Measurements from ENCODE around the gene EZH1.
"Not testable (repeated sequence)": the region's sequence is repeated elsewhere in the genome, so short reads cannot be mapped to it uniquely, and the experiment has no call there.

EZH1 gene

DNA sequence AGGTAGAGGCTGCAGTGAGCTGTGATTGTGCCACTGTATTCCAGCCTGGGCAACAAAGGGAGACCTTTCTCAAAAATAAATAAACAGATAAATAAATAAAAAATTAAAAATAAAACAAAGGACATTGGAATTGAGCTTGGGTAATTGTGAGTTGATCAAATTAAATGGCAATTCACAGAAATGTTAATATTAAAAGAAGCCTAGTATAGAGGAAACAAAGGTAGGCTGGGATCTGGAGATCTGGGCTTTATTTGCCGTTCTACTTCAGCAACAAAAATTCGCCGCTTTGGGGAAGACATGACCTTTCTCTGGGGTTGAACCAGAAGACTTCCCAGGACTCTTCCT lies 28.1 kb upstream of the EZH1 start:
- DNase-seq (ENCODE audit: low spot score) = no peak

DNA sequence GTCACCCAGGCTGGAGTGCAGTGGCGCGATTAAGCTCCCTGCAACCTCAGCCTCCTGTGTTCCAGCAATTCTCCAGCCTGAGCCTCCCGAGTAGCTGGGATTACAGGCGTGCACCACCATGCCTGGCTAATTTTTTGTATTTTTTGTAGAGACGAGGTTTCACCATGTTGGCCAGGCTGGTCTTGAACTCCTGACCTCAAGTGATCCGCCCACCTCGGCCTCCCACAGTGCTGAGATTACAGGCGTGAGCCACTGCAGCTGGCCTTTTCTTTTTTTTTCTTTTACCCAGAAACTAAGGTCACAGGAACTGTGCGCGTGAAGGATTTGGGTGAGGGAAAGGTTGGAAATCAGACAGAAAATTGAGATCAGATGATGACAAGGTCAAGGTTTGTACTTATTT lies 25.1 kb upstream of the EZH1 start:
- DNase-seq (ENCODE audit: low spot score) = not testable (repeated sequence)

DNA sequence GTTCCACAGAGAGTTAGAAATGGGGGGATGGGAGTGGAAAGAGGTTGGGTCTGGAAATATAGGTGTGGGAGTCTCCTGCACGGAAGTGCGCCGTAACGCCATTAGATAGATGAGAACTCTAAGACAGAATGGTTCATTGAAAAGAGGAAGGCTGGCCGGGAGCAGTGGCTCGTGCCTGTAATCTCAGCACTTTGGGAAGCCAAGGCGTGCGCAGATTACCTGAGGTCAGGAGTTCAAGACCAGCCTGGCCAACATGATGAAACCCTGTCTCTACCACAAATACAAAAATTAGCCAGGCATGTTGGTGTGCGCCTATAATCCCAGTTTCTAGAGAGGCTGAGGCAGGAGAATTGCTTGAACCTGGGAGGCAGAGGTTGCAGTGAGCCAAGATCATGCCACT lies 23.2 kb upstream of the EZH1 start:
- DNase-seq (ENCODE audit: low spot score) = not testable (repeated sequence)

DNA sequence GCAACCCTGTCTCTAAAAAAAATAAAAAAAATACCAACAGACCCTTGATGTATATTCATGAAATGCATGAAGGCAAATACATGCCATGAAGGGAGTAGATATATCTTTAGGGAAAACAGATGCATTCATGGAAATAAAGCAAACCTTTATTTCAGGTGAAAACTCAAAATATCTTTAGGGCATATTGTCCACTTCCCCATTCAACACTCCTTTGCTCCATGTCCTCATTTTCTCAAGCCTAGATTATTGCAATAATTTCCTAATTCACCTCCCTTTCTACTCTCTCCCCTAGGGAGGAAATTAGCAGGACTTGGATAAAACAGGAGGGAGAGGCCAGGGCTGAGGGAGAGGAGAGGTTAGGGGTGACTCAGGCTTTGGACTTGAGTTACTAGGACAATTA lies 22.7 kb upstream of the EZH1 start:
- no peak for DNase-seq (ENCODE audit: low spot score)

DNA sequence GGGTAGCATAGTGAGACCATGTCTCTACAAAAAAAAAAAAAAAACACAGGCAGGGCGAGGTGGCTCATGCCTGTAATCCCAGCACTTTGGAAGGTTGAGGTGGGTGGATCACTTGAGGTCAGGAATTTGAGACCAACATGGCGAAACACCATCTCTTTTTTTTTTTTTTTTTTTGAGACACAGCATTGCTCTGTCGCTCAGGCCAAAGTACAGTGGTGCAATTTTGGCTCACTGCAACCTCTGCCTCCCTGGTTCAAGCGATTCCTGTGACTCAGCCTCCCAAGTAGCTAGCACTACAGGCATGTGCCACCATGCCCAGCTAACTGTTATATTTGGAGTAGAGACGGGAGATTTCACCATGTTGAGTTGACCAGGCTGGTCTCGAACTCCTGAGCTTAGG lies 21.3 kb upstream of the EZH1 start:
- DNase-seq (ENCODE audit: low spot score) = no peak

DNA sequence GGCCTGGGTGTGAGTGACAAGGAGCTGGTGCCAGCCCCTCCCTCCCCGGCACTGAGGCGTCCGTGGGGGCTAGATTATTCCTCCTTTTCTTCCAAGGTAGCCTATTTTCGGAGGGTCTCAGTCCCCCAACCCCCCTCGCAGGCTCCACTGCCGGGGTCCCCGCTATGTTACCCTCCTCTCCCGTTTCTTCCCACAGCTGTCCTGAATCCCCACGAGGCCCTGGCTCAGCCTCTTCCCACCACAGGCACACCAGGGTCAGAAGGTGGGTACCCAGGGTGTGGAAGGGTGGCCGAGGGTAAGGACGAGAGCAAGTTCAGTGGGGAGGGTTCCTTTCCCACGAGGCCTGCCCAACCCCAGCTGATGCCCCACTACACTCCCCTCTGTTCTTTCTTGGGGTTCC lies 16.8 kb upstream of the EZH1 start:
- DNase-seq (ENCODE audit: low spot score) = no peak

DNA sequence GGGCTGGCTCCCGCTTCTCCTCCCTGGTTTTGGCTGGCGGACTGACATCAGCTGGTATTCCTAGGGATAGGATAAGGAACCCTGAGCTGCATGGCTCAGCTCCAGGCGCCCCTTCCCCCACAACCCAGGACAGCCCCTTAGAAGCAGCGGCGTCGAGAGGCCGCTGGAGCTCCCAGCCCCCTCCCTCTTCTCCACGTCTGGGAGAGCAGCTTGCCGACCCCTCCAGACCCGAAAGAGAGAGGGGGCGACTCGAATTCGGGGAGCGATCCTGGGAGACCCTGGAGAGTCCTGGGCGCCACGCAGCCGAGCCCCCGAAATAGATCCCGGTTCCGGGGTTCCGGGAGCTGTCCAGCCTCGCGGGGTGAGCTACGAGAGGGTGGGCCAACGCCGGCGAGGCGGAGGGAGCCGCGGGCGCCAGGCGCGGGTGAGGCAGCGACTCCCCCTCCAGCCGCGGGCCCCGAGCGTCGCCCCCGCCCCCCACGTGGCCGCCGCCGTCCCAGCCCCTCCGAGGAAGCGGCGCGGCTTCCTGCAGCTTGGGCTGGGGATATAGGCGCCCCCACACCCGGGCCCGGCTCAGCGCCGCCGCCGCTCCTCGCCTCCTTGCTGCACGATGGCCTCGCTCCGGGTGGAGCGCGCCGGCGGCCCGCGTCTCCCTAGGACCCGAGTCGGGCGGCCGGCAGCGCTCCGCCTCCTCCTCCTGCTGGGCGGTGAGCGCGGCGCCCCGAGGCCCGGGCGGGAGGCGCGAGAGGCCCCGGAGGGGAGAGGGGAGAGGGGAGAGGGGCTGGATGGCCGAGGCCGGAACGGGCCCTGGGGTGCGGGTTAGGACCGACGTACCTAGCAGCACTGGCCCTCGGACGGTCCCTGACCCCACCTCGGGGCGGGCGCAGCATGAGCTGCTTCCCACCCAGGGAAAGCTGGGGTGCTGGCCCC lies 16.1 kb upstream of the EZH1 start, which contains the start of gene RAMP2:
TSS of gene RAMP2 (plus strand) at position 576 of the 930 bp plus-strand sequence. CDS start at position 611, 35 bp downstream.
- DNase-seq (ENCODE audit: low spot score) = no peak

DNA sequence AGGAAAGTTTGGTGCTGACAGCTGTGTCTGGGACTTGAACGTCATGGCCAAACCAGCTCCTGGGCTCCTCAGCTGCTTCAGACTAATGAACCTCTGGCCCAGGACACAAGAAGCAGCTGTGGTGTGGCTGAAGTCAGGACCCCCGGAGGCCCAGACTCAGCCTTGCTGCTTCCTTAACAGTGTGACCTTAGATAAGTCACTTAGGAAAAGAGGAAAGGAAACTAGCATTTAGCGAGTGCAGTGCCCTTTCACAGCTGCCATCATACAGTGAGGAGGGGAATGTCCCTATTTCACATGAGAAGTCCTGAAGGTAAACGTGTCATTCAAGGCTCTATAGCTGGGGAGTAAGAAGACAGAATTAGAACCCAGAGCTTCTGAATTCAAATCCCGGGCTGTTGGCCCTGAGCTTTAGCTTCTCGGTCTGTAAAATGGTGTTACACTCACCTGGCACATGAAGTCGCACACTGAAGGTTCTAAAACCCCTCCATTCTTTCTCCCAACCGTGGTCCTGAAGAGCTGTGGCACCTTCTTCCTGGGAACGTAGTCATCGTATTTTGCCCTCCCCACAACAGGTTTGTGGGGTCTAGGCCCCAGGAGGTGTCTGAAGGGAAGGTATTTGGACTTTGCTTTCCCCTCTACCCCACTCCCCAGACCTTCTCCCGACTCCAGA lies 15.3 kb upstream of the EZH1 start:
- no peak for DNase-seq (ENCODE audit: low spot score)

DNA sequence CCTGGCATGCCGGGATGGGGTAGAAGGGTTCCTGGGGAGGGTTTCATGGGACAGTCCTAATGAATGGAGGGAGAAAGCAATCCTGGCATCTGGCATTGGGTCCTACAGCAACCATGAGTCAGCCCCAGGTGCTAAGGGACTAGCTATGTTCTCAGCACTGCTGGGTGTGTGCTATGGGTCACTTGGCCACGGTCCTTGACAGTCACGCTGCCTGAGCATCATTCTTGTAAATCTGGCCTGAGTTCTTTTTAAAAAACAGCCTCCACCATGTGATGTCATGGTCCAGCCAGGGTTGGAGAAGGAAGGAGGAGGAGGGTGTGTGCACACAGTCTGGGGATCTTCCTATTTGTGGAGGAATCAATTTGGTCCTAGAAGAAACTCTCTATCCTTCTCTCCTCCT lies 9.9 kb upstream of the EZH1 start:
- DNase-seq (ENCODE audit: low spot score) = no peak

DNA sequence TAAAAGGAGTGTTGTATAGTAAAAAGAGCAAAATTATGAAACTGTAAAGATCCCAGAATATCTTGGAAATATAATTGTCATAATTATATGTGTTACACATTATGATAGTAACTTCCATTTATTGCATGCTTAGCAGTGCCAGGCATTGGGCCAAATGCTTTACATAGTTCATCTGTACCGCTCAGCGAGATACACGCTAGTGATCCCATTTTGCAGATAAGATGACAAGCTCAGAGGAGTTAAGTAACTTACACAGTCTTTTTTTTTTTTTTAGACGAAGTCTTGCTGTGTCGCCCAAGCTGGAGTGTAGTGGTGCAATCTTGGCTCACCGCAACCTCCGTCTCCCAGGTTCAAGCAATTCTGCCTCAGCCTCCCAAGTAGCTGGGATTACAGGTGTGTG lies 6.8 kb upstream of the EZH1 start:
- DNase-seq (ENCODE audit: low spot score) = no peak

DNA sequence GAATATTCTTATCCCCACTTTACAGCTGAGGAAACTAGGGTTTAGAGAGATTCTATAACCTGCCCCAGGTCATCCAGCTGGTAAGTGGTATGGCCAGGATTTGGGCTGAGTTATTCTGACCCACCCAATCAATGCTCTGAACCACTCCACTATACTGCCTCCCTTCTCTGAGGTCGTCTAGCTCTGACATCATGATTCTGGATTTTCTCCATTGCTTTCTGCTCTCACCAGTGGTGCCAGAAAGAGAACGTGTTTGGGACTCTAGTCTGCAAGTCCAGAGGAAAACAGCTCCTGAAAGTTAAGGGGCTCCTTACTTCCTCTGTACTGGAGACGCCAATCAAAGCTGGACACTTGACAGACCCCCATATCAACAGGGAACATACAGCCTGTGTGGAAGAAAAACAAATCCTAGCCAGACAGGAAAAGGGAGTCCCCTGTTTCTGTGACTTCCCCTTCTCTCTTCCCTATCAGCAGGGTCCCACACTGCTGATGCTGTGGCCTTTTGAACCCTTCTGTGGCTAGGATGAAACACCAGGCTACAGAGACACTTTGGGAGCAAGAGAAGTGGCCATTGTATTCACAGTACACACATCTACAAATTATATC lies 6.0 kb upstream of the EZH1 start:
- no peak for DNase-seq (ENCODE audit: low spot score)

DNA sequence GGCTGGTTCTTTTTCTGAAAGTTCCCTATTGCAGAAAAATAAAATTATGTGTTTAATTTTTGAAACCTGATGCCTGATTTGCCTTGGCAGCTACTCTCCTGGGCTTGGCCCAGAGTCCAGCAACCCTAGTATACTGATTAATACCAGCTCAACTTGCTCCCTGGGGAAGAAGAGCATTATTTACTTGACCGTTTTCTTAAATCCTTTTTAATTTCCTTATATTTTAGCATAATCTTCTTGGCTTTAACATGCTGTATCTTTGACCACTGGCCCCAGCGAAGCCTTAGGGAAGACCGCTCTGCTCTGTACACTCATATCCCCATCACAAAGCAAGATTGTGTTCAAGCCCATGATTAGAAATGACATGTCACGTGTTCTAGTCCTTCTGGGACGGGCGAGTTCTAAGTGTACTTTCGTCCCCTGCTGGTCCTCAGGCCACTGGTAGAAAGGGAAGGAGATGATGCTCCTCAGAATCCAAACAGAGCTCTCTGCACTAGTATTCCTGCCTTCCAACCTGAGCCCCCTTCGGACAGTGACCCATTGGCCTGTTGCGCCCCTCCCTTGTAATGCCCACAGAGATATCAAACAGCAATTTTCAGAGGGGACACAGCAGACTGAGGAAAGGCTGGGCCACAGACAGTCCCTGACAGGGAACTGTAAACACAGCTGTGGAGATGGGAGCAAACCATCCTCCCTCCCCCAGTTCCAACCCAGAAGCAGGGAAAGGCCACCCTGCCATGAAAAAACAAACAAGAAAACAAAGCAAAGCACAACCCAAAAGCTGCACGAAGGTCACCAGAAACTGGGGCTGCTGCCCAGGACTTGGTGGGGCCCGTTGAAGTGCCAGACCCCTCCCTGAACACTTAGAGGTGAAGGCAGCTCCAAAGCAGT lies 4.3 kb upstream of the EZH1 start:
- DNase-seq (ENCODE audit: low spot score) = no peak

DNA sequence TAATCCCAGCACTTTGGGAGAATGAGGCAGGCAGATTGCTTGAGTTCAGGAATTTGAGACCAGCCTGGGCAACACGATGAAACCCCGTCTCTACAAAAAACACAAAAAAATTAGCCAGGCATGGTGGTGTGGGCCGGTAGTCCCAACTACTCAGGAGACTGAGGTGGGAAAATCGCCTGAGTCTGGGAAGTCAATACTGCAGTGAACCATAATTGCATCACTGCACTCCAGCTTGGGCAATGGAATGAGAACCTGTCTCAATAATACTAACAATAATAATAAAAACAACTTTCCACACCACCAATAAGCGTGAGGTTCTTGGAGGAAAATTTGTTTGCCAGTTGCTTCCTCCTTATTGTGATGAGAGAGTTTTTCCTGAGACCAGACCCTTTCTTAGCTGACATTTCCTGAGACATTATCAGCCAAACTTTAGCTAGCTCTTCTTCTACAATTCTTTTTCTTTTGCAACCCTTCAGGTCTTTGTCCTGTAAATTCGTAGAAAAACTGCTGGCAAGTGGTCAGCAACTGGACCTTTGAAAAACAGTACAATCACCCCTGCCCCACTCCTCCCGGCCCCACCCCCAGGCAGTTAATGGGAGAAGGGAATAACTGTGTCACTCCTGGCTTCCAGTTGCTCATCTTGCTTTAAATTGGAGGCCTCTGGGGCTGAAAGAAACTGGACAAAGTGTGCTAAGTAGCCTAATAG lies 3.5 kb upstream of the EZH1 start:
- no peak for DNase-seq (ENCODE audit: low spot score)

DNA sequence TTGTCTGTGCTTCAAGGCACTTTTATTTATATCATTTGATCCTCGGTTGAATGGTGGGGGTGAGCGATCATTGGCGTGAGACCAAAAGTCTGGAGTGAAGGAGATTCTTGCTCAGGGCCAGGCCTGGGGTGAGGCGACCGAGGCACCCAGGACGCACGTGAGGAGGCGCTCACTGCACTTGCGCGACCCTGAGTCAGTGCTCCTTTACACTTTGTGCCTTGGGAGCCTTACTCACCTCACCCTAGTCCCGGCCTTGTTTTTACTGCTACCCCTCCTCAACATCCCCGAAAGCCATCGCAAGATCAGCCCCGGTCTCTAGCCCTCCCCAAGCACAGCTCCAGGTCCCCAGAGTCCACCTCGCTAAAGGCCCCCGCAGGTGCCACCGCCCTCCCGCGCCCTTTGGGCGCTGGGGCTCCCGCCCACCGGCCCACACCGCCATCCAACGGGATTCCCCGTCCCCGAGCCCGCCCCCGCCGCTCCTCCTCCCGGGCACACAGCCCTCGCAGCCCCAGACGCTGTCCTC lies 496 bp downstream of the EZH1 start:
- DNase-seq (ENCODE audit: low spot score) = peak; percentile 51

DNA sequence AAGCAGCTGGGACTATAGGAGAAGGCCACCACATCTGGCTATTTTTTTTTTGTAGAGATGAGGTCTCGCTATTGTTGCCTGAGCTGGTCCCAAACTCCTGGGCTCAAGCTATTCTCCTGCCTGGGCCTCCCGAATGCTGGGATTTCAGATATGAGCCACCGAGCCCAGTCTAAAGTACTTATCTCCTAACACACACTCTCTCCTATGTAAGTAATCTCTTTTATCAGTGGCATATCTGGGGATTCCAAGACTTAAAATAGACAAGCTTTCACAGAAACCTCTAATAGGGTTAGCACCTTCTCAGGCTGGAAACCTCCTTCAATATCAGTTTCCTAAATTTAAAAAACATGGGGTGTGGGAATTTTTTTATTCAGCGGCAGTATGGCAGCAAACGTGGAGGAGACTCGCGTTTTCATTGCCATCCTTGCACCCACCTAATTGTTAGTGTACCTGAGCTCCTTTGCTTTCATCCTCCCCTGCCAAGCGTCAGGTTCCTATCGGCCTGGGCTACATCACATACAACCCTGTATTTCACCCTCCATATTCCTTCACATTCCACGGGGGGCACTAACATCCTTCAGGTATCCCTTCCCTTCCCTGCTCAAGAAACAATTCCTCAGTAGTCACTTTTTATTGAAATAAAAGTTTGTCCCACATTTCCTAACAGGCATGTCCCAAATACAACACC lies 1.1 kb downstream of the EZH1 start:
- no peak for DNase-seq (ENCODE audit: low spot score)

DNA sequence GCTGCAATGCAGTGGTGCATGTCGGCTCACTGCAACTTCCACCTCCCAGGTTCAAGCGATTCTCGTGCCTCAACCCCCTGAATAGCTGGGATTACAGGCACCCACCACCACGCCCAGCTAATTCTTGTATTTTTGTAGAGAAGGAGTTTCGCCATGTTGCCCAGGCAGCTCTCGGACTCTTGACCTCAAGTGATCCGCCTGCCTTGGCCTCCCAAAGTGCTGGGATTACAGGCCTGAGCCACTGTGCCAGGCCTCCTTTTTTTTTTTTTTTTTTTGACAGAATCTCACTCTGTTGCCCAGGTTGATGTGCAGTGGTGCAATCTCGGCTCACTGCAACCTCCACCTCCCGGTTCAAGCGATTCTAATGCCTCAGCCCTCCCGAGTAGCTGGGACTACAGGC lies 1.9 kb downstream of the EZH1 start:
- not testable (repeated sequence) for DNase-seq (ENCODE audit: low spot score)

DNA sequence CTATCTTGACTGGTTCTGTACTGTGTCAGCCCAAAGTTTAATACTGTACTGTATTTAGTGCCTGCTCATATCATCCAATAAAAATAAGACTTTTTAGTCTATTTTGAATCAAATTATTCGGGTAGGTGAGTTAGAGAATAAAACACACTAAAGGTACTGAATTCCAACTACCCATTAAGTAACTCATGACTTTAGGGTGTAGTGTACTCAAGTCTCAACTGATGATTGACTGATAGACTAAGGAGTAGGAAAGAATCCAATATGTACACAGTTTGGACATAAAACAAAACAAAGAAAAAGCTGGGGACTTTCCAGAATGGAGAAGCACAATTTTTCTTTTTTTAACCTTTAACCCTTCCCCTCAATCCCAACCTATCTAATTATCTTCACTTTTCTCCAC lies 4.1 kb downstream of the EZH1 start:
- DNase-seq (ENCODE audit: low spot score) = no peak

DNA sequence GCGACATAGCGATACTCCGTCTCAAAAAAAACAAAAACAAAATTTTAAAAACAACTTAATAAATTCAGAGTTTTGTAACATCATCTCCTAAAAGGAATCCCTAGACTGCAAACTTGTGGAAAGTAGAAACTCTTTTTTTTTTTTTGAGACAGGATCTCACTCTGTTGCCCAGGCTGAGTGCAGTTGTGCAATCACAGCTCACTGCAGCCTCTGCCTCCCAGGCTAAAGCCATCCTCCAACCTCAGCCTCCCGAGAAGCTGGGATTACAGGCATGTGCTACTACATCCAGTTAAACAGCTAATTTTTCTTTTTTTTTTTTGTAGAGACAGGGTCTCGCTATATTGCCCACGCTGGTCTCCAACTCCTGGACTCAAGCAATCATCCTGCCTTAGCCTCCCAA lies 19.7 kb downstream of the EZH1 start:
- no peak for DNase-seq (ENCODE audit: low spot score)

DNA sequence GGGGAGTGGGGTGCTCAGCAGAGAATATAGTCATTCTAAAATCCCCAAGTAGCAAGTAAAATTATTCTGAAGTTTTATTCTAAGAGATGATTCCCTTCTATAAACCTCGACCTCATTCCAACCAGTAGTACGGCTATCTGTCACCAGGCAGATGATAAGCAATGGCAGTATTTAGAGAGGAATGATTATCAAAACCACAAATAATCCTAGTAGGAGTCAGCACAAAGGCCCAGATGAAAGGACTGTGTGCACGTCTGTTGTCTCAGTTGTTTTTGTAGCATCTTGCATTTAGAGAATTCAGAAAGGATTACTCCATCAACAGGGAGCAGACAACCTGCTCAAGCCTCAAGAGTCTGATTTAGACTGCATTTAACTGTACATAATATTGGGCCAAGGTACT lies 21.2 kb downstream of the EZH1 start:
- no peak for DNase-seq (ENCODE audit: low spot score)

DNA sequence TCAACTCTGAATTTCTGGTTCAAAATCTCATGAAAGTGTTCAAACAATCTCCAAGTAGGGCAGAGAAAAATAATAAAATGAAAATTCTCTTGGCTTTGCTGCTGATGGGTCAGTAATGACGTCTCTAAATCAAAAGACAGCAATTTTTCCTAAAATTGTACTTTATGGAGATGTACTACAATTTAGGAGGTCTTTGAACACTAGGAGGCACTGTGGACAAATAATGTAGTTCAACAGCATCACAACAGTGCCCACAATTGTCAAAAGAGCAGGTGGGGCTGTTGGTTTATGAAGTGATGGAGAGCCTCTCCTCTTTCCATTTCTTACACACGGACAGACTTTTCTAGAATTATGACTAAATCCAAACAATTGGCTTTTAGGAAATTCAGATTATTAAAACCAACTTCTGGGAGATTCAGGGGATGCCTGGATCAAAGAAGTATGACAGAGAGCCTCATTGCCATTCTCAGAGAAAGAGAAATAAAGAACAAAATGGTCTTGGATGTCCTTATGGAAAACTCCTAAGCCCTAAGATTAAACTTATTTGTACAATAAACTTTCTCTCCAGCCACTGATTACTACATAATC lies 23.8 kb downstream of the EZH1 start:
- DNase-seq (ENCODE audit: low spot score) = peak; percentile 58
